ENCODE data around the gene AKAIN1. TPM values are rescaled to one million over a fixed set of nuclear protein-coding genes. Genes with fewer than 3 reads are reported as not detected.

The AKAIN1 gene
- total and polyA plus RNA-seq, 2 of the 4 experiments (the other 2 are of a cell fraction), result not detected

DNA sequence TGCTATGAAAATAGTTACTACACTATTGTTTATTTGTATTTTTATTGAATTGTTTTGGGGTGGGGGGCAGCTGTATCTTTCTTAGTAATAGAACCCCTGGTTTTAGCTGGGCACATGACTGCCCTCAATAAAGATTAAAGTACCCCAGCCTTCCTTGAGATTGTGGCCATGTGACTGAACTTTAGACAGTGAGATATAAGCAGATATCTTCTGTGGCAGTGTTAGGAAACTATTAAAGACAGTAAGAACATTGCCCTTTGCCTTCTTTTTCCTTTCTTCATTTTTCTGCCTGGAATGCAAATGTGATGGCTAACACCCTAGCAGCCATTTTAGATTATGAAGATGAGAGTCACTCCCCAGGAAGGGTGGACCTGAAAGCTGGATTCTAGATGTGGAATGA, 47.9 kb upstream of the AKAIN1 start:
- Histone ChIP-seq H3K27ac (ENCODE audit: insufficient read depth, low read length) (no peak overlapping the region), H2BK20ac (ENCODE audit: low read depth, low read length) (no peak overlapping the region), H3K4ac (ENCODE audit: low read depth, low read length) (no peak overlapping the region), H4K8ac (ENCODE audit: low read depth in 2 of 2, low read length in 2 of 2) (no peak overlapping the region), H4K5ac (ENCODE audit: low read depth, low read length) (no peak overlapping the region), H3K4me3 (ENCODE audit: insufficient read depth, low read depth, low read length) (no peak overlapping the region), H4K20me1 (ENCODE audit: insufficient read depth, low read length) (no peaks in the 10 kb centered on the region), H4K91ac (ENCODE audit: insufficient read depth, low read depth, low read length) (no peak overlapping the region), H3K23ac (ENCODE audit: low read depth, low read length) (no peak overlapping the region), H2AK9ac (replicated peaks; ENCODE audit: low read depth, low read length, poor library complexity) (no peak overlapping the region), H3K4me1 (ENCODE audit: control insufficient read depth, insufficient read depth, low read length) (no peaks in the 10 kb centered on the region), H3K56ac (ENCODE audit: extremely low read depth, insufficient read depth, low read length) (no peak overlapping the region), H3K18ac (ENCODE audit: low read depth, low read length) (no peak overlapping the region), H3K4me2 (ENCODE audit: low read depth, low read length) (no peak overlapping the region), H2AK5ac (ENCODE audit: low read depth, low read length) (no peak overlapping the region), H3K9me1 (ENCODE audit: insufficient read depth, low read length) (0 out of 2 replicates have a peak, but pooled peaks cover 3% of the 10 kb centered on the region), H2BK15ac (ENCODE audit: low read depth, low read length) (no peak overlapping the region), H2BK5ac (ENCODE audit: low read depth, low read length, poor library complexity, severe bottlenecking) (no peak overlapping the region), H3K79me1 (ENCODE audit: low read depth in 1 of 2, low read length in 2 of 2) (peaks cover 7 to 10% of the 10 kb centered on the region in 2 experiments; a peak in 1 of 4 replicates), H3K14ac (replicated peaks; ENCODE audit: low read depth, low read length) (no peak overlapping the region), H2AFZ (replicated peaks; ENCODE audit: low read length, poor library complexity) (no peak overlapping the region), H2BK120ac (ENCODE audit: low read depth, low read length) (no peak overlapping the region), H3K36me3 (ENCODE audit: control insufficient read depth, insufficient read depth, low read length) (peaks cover 8% of the 10 kb centered on the region), H3K9ac (ENCODE audit: low read depth, low read length) (no peak overlapping the region), H3K9me3 (ENCODE audit: control insufficient read depth, insufficient read depth, low read length) (no peaks in the 10 kb centered on the region), H3K27me3 (ENCODE audit: control insufficient read depth, insufficient read depth, low read length) (no peaks in the 10 kb centered on the region)
- CTCF ChIA-PET, result no interaction called here
- TF ChIP-seq RFX5 (IDR thresholded peaks at IDR 0.05; ENCODE audit: low read depth, low read length), result no peak
- TF ChIP-seq RAD21 (IDR thresholded peaks at IDR 0.05; ENCODE audit: low read length), result no peak
- TF ChIP-seq POLR2A (IDR thresholded peaks at IDR 0.05; ENCODE audit: low read depth, low read length), result no peak
- no peak for TF ChIP-seq MAFK (IDR thresholded peaks at IDR 0.05; ENCODE audit: low read depth, low read length)
- TF ChIP-seq, protein P1, sequence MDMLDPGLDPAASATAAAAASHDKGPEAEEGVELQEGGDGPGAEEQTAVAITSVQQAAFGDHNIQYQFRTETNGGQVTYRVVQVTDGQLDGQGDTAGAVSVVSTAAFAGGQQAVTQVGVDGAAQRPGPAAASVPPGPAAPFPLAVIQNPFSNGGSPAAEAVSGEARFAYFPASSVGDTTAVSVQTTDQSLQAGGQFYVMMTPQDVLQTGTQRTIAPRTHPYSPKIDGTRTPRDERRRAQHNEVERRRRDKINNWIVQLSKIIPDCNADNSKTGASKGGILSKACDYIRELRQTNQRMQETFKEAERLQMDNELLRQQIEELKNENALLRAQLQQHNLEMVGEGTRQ (IDR thresholded peaks at IDR 0.05; ENCODE audit: low read depth, low read length), result no peak
- TF ChIP-seq MXI1 (IDR thresholded peaks at IDR 0.05; ENCODE audit: borderline replicate concordance, low read depth, low read length), result no peak
- TF ChIP-seq, protein P2, sequence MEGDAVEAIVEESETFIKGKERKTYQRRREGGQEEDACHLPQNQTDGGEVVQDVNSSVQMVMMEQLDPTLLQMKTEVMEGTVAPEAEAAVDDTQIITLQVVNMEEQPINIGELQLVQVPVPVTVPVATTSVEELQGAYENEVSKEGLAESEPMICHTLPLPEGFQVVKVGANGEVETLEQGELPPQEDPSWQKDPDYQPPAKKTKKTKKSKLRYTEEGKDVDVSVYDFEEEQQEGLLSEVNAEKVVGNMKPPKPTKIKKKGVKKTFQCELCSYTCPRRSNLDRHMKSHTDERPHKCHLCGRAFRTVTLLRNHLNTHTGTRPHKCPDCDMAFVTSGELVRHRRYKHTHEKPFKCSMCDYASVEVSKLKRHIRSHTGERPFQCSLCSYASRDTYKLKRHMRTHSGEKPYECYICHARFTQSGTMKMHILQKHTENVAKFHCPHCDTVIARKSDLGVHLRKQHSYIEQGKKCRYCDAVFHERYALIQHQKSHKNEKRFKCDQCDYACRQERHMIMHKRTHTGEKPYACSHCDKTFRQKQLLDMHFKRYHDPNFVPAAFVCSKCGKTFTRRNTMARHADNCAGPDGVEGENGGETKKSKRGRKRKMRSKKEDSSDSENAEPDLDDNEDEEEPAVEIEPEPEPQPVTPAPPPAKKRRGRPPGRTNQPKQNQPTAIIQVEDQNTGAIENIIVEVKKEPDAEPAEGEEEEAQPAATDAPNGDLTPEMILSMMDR (conservative IDR thresholded peaks at IDR 0.05; ENCODE audit: low read depth, low read length), result no peak
- no peak for TF ChIP-seq SMC3 (IDR thresholded peaks at IDR 0.05; ENCODE audit: low read depth, low read length)
- no peak for TF ChIP-seq FOS (IDR thresholded peaks at IDR 0.05; ENCODE audit: low read depth, low read length)
- no peak for TF ChIP-seq MAZ (IDR thresholded peaks at IDR 0.05; ENCODE audit: borderline replicate concordance, low read depth, low read length)
- TF ChIP-seq RCOR1 (IDR thresholded peaks at IDR 0.05; ENCODE audit: insufficient replicate concordance, low read length), result no peak
- no peak for TF ChIP-seq BHLHE40 (IDR thresholded peaks at IDR 0.05; ENCODE audit: low read depth, low read length)
- TF ChIP-seq CEBPB (IDR thresholded peaks at IDR 0.05; ENCODE audit: low read depth, low read length), result no peak
- no TSS peak for BruUV-seq (replicated peaks)
- intact Hi-C loops (cut with micrococcal nuclease), result no loop called here
- dilution Hi-C loops (cut with HindIII; ENCODE audit: low sequenced_read_pairs, unreplicated experiment), result no loop called here
- ATAC-seq (ENCODE audit: low read depth) (no peak), DNase-seq (no peak)
- POLR2A ChIA-PET (ENCODE audit: unreplicated experiment), result no interaction called here
- in situ Hi-C loops (cut with MboI; ENCODE audit: low sequenced_read_pairs), result no loop called here

Data from IMR-90 (cell line).